Fibroblast of skin of back (primary cell): ENCODE data around the gene PHAF1.
A peak's percentile ranks its signal among the peaks of the same experiment; 100 is the strongest.
"Not testable (repeated sequence)": the region's sequence is repeated elsewhere in the genome, so short reads cannot be mapped to it uniquely, and the experiment has no call there.

ENCODE experiments used
- DNase-seq: peaks from one replicate; pipeline ENCODE4 v3.0.0-alpha.2; 2013

Gene PHAF1

GRCh38 chr16:67105246-67105645 lies 4.5 kb upstream of the PHAF1 start:
- DNase-seq = no peak

- DNase-seq = no peak
These were observed 3.9 kb upstream of the PHAF1 start for GRCh38 chr16:67105881-67106280.

DNA sequence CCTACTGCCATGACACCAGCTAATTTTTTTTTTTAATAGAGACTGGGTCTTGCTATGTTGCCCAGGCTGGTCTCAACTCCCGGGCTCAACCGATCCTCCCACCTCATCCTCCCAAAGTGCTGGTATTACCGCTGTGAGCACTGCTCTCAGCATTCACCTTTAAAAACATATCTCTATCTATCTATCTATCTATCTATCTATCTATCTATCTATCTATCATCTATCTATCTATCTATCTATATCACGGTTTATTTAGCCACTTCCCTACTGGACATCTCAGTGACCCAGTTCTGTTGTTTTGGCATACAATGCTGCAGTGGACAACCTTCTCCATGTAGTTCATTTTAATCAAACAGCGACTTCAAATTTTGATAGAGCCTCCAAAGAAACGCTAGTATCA lies 1.3 kb upstream of the PHAF1 start:
- no peak for DNase-seq

- no peak for DNase-seq
These were observed 772 bp upstream of the PHAF1 start for GRCh38 chr16:67108931-67109406.

DNA sequence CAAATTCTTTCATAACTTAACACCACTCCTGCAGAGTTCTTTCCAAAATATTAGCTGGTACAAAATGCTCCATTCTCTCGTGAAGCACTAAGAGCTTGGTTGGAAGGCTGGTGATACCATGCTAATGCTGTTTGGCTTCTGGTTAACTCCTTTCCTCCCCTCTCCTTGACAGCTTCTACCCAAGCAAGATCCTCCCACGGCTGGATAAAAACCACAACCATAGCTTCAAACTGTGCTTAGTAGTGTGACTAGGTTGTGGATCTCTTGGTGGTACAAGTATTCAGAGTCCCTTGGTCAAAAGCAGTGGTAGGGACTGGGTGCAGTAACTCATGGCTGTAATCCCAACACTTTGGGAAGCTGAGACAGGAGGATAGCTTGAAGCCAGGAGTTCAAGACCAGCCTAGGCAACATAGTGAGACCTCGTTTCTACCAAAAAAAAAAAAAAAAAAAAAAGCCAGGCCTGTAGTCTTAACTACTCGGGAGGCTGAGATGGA lies 2.3 kb downstream of the PHAF1 start:
- DNase-seq = no peak

- DNase-seq = no peak
These were observed 3.1 kb downstream of the PHAF1 start for GRCh38 chr16:67112591-67113399.

- no peak for DNase-seq
These were observed 5.1 kb downstream of the PHAF1 start for GRCh38 chr16:67114793-67115192.

DNA sequence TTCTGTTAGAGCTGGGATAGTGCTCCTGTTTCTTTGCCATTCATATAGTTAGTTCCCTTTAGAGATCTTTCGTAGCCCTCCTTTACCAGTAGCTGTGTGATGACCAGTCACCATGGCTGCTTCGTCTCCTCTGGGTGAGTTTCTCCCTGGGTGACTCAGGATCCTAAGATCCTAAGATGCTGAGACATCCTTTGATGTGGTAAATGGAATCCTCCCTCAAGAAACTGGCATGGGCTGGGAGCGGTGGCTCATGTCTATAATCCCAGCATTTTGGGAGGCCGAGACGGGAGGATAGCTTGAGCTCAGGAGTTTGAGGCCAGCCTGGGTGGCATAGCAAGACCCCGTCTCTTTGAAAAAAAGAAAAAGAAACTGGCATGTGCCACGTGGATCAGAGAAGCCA lies 5.9 kb downstream of the PHAF1 start:
- DNase-seq = peak; percentile 89

DNA sequence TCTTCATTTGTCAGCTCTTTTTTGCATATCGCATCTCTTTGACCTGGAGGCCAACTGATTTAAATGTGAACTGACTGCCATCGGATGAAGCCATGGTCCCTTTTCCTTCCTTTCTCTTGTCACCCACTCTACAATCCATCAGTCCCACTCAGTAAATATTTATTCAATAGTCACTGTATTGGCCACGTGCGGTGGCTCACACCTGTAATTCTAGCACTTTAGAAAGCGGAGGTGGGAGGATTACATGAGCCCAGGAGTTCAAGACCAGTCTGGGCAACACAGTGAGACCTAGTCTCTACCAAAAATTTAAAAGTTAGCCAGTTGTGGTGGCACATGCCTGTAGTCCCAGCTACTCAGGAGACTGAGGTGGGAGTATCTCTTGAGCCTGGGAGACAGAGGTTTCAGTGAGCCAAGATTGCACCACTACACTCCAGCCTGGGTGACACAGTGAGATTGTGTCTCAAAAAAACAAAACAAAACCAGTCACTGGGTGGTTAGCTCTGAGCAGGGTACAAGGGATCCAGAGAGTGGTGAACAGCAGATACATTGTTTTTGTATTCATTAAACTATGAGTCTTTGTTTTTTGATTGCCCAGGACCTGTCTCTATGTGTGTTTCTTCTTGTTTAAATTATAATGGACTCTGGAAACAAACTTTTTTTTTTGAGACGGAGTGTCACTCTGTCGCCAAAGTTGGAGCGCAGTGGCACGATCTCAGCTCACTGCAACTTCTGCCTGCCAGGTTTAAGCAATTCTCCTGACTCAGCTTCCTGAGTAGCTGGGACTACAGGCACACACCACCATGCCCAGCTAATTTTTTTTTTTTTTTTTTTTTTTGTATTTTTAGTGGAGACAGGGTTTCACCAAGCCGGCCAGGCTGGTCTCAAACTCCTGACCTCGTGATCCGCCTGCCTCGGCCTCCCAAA lies 6.9 kb downstream of the PHAF1 start:
- DNase-seq = no peak

DNA sequence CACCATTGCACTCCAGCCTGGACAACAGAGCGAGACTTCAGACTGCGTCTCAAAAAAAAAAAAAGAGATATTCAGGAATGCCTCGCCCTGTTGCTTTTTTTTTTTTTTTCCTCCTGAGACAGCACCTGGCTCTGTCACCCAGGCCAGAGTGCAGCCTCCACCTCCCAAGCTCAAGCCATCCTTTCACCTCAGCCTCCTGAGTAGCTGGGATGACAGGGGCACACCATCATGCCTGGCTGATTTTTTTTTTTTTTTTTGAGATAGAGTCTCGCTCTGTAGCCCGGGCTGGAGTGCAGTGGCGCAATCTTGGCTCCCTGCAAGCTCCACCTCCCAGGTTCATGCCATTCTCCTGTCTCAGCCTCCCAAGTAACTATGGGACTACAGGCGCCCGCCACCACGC lies 8.0 kb downstream of the PHAF1 start:
- DNase-seq = no peak

DNA sequence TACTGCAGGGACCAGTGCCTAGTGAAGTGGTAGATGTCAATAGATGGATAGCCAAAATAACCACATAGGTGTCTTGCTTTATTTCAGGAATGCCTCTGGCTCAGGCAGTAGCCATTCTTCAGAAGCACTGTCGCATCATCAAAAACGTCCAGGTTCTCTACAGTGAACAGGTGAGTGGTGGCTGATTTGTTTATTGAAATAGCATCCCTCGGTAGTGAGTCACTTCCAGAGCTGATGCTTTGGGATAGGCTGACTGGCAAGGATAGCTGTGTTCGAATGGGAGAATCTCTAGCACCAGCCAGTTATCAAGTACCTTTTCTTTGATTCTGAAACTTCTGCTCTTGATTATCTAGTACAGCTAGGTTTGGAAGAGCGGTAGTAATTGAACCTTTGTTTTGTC lies 10.3 kb downstream of the PHAF1 start:
- no peak for DNase-seq

DNA sequence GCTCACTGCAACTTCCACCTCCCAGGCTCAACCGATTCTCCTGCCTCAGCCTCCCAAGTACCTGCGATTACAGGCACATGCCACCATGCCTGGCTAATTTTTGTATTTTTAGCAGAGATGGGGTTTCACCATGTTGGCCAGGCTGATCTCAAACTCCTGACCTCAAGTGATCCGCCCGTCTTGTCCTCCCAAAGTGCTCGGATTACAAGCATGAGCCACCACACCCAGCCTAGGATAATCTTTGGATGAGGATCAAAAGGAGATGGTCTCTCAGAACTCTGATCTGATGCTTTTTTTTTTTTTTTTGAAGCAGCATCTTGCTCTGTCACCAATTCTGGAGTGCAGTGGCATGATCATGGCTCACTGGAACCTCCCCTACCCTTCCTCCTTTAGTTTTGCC lies 13.1 kb downstream of the PHAF1 start:
- not testable (repeated sequence) for DNase-seq

GRCh38 chr16:67128417-67128816 lies 18.7 kb downstream of the PHAF1 start:
- DNase-seq = no peak

- no peak for DNase-seq
These were observed 19.1 kb downstream of the PHAF1 start for GRCh38 chr16:67128887-67129286.

GRCh38 chr16:67129422-67129821 lies 19.7 kb downstream of the PHAF1 start:
- no peak for DNase-seq

GRCh38 chr16:67137605-67138004 lies 27.9 kb downstream of the PHAF1 start:
- DNase-seq = no peak

GRCh38 chr16:67141391-67141790 lies 31.6 kb downstream of the PHAF1 start:
- DNase-seq = no peak

DNA sequence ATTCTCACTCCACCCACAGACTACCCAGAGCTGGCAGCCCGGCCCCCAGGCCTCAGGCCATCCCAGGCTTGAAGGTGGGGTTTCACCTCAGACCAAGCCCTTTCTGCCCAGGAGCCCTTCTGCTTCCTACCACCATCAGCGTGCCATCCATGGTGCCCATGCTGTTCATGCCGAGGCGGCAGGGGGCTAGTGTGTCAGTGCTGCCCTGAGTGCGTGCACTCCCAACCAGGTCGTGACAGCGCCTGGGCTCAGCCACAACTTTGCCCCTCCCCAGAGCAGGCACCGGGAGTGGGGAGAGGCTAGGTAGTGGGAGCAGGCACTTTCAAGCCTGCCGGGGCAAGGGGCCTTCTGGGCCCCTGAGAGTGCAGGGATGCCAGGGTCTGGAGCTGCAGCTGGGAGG lies 32.6 kb downstream of the PHAF1 start:
- no peak for DNase-seq

- no peak for DNase-seq
These were observed 35.2 kb downstream of the PHAF1 start for GRCh38 chr16:67144943-67145342.

GRCh38 chr16:67145746-67146145 lies 36.0 kb downstream of the PHAF1 start:
- no peak for DNase-seq

DNA sequence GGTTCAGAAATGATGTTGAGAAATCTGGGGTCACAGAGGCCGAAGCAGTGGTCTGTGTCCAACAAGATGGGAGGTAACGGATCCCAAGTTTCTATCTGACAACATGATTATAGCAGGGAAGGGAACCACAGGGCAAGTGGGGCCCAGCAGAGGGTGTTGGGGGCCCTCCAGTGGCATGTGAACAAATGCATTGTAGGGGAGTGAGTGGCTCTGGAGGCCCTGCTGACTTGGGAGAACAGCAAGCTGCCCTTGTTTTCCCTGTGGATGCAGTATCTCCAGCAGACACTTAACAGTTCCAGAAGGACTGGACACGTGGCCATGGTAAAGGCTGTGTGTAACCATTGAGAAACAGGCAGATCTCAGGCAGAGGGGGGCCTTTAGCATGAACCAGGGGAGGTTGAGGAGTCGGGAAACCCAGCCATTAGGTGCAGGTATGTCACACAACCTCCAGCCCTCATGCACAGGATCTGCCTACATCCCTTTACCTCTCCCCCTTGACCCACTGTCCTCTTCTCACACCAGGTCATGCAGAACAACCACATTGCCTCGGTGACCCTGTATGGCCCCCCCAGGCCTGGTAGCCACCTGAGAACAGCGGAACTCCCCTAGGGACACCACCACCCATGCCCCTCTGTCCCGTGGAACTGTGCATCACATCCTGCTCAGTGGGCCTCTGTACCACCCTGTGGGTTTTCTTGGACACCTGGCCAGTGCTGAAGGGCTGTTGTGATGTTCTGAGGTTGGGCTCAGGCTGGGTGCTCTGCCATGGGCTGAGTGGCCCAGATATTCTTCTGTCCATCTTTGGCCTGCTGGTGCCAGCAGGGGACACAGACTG lies 37.0 kb downstream of the PHAF1 start:
- DNase-seq = no peak

- no peak for DNase-seq
These were observed 37.8 kb downstream of the PHAF1 start for GRCh38 chr16:67147437-67148140.
